Stimulated activated effector memory CD8-positive, alpha-beta T cell treated with anti-CD3 and anti-CD28 coated beads, Interleukin-12 subunit alpha, Interleukin-12 subunit beta, amount 100 ng/mL, for 72 hours (primary cell): ENCODE results near the gene TMEM80.
"Not testable (repeated sequence)": the region's sequence is repeated elsewhere in the genome, so short reads cannot be mapped to it uniquely, and the experiment has no call there.

ENCODE experiments used
- ATAC-seq: fragments of 150-1000 bp; cut with Tn5 transposase; 2 replicates; pipeline ENCODE4 v1.10.0; 2021
- DNase-seq, 2 donors: peaks; one replicate each; pipeline ENCODE4 v3.0.0; 2021 to 2022; ENCODE audit warnings: low spot score in 2 of 2
- H3K27ac Mint-ChIP-seq: one replicate; pipeline ENCODE4 v1.8.0; 2022; ENCODE audit warnings: mild to moderate bottlenecking, mixed read lengths
- H3K36me3 Mint-ChIP-seq: one replicate; pipeline ENCODE4 v1.8.0; 2022; ENCODE audit warnings: mild to moderate bottlenecking, mixed read lengths
- H3K4me1 Mint-ChIP-seq: one replicate; pipeline ENCODE4 v1.8.0; 2022; ENCODE audit warnings: mixed read lengths
- H3K4me3 Mint-ChIP-seq: one replicate; pipeline ENCODE4 v1.8.0; 2022; ENCODE audit warnings: mild to moderate bottlenecking, mixed read lengths
- H3K9me3 Mint-ChIP-seq: one replicate; pipeline ENCODE4 v1.8.0; 2022; ENCODE audit warnings: mixed read lengths

Gene TMEM80

DNA sequence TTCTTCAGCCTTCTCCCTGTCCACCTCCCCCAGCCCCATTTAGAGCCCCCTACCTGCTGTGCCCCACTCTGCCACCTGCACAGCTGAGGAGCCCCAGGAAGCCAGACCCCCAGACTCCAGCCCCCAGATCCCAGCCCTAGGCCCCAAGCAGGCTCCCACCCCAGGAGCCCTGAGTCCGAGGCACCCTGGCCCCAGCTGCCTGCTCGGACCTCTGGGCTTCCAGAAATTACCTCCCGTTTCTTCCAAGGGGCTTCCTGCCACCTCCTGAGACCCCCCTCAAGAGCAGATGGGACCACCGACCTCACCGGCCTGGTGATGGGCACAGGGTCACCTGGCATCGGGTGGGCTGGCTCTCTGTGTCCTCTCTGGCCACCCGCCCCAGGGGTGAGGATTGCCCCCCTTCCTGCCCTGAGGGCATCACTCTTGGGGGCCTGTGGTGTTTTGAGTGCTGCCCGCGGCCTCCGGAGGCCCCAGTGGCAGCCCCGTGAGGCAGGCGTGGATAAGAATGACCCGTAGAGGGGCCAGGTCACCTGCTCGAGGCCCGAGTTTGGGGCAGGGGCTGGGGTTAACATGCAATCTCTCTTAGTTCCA is 33.4 kb downstream of the TMEM80 start:
- Mint-ChIP-seq H3K4me3 (no peak overlapping the region), H3K27ac (no peak overlapping the region), H3K4me1 (peaks cover 14% of the 10 kb centered on the region), H3K36me3 (no peaks in the 10 kb centered on the region), H3K9me3 (no peaks in the 10 kb centered on the region)
- no peak for DNase-seq
- ATAC-seq, result no peak

DNA sequence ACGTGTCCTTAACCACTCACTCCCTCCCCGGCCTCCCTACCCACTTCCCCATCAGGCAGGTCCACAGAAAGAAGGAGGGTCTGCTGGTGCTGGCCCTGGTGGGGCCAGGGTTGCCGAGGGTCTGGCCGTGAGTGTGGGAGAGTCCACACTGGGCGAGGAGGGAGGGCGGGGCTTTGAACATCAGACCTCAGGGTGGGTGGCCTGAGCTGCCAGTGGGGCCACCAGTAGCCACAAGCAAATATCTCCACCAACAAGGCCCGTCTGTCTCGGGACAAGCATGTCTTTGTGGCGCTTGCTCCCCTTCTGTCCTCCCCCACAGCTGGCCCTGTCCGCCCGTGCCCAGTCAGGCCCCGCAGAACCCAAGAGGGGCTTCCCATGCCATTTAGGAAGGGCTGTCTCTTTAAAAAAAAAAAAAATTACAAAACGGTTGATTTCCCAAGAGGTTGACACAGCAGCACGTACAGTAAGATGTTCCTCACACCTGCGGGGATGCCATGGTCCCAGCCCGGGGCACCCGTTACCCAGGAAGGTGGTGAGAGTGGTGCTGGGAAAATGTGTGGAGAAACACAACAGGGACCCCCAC is 34.0 kb downstream of the TMEM80 start:
- ATAC-seq, result no peak
- H3K4me1 Mint-ChIP-seq, result peaks cover 11% of the 10 kb centered on the region
- DNase-seq, result no peak
- no peaks in the 10 kb centered on the region for H3K9me3 Mint-ChIP-seq
- no peaks in the 10 kb centered on the region for H3K36me3 Mint-ChIP-seq
- H3K4me3 Mint-ChIP-seq, result no peak overlapping the region
- no peak overlapping the region for H3K27ac Mint-ChIP-seq

DNA sequence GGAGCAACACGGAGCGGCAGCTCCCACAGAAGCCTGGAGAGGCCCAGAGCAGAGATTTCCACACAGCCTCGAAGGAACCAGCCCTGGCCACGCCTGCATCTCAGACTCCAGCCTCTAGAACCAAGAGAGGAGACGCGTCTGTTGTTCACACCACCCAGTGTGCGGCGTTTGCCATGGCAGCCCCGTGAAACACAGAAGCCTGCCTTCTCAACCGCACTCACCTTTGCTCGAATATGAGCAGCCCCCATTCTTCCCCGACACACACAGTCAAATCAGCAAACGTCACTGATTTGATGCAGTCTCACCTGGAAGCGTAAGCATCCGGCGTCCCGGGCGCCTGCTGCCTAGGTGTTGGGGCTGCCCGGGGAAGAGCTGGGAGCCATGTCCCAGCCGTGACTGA is 37.5 kb downstream of the TMEM80 start:
- H3K4me3 Mint-ChIP-seq, result no peak overlapping the region
- ATAC-seq, result no peak
- H3K9me3 Mint-ChIP-seq, result no peaks in the 10 kb centered on the region
- H3K36me3 Mint-ChIP-seq, result no peaks in the 10 kb centered on the region
- DNase-seq, result no peak
- no peaks in the 10 kb centered on the region for H3K4me1 Mint-ChIP-seq
- no peak overlapping the region for H3K27ac Mint-ChIP-seq

DNA sequence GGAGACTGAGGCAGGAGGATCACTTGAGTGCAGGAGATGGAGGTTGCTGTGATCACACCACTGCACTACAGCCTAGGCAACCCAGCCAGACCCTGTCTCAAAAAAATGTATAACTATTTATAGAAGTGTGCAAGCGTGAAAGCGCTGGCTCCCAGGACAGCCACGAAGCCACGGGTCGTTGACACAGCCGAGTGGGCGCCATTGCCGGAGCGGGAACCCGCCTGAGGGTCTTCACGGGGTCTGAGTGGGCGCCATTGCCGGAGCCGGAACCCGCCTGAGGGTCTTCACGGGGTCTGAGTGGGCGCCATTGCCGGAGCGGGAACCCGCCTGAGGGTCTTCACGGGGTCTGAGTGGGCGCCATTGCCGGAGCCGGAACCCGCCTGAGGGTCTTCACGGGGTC is 38.9 kb downstream of the TMEM80 start:
- H3K9me3 Mint-ChIP-seq, DNase-seq, ATAC-seq, H3K36me3 Mint-ChIP-seq, H3K4me1 Mint-ChIP-seq, H3K4me3 Mint-ChIP-seq, H3K27ac Mint-ChIP-seq: not testable (repeated sequence)

DNA sequence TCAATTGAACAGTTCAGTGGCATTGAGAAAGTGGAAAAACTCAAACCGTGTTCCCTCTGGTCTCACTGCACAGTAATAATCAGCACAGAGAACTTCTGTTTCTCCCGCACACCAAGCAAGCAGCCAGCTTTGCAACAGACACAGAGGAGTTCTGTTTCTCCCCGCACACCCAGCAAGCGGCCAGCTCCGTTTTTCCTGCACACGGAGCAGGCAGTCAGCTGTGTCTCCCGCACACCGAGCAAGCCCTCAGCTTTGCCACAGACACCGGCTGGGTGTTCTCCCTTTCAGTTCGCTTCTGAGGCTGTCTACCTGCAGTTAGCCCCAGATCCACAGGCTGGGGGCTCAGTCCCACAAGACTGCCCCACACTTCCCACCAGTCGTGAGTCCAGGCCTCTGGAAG is 41.8 kb downstream of the TMEM80 start:
- Mint-ChIP-seq H3K36me3 (no peaks in the 10 kb centered on the region), H3K27ac (no peak overlapping the region), H3K9me3 (no peaks in the 10 kb centered on the region), H3K4me1 (no peaks in the 10 kb centered on the region), H3K4me3 (no peak overlapping the region)
- ATAC-seq, result peak; percentile 42
- no peak for DNase-seq

DNA sequence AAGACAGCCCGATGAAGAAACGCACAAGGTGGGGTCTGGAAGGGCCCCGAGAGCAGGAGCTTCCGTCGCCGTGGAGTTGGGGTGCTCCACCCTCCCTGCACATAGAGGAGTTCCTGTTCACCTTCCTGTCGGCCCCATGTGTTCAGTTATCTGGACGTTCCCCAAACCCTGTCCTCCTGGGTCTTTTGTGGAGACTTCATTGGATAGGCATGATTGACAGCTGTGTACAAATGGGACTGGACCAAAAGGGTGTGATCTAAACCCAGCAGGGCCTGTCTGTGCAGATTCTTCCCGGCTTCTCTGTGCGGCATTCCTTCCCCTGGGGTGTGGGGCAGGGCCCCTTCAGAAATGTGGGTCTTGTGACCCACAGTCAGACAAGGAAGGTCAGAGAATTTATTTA is 42.3 kb downstream of the TMEM80 start:
- not testable (repeated sequence) for H3K4me1 Mint-ChIP-seq, H3K4me3 Mint-ChIP-seq, H3K36me3 Mint-ChIP-seq, H3K9me3 Mint-ChIP-seq, H3K27ac Mint-ChIP-seq, DNase-seq
- ATAC-seq, result peak; percentile 42

DNA sequence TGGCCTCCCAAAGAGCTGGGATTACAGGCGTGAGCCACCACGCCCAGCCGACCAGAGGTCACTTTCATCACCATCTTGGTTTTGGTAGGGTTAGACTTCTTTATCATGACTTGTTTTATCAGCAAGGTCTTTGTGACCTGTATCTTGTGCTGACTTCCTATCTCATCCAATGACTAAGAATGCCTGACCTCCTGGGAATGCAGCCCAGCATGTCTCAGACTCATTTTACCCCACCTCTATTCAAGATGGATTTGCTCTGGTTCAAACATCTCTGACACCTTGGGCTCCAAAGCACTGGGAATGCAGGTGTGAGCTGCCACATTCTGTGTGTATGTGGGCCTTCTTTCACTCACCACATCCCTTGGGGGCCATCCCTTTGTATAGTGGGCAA is 46.5 kb downstream of the TMEM80 start:
- H3K36me3 Mint-ChIP-seq, result no peaks in the 10 kb centered on the region
- H3K4me3 Mint-ChIP-seq, result no peak overlapping the region
- peaks cover 5% of the 10 kb centered on the region for H3K4me1 Mint-ChIP-seq
- H3K9me3 Mint-ChIP-seq, result no peaks in the 10 kb centered on the region
- ATAC-seq, result no peak
- DNase-seq, result no peak
- H3K27ac Mint-ChIP-seq, result no peak overlapping the region

DNA sequence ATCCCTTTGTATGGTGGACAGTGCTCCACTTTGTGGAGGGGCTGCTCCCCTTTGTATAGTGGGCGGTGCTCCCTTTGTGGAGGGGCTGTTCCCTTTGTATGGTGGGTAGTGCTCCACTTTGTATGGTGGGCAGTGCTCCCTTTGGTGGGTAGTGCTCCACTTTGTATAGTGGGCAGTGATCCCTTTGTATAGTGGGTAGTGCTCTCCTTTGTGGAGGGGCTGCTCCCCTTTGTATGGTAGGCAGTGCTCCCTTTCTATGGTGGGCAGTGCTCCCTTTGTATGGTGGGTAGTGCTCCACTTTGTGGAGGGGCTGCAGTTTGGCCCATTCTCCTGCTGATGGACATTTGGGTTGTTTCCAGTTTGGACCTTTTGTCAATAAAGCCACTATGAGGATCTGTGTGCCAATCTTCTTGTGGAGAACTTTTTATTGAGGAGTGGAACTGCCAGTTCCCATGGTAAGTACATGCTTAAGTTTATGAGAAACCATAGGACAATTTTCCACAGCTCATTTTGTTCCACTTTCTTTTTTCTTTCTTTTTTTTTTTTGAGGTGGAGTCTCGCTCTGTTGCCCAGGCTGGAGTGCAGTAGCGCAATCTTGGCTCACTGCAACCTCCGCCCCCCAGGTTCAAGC is 47.1 kb downstream of the TMEM80 start:
- Mint-ChIP-seq H3K4me1 (peaks cover 5% of the 10 kb centered on the region), H3K27ac (no peak overlapping the region)

DNA sequence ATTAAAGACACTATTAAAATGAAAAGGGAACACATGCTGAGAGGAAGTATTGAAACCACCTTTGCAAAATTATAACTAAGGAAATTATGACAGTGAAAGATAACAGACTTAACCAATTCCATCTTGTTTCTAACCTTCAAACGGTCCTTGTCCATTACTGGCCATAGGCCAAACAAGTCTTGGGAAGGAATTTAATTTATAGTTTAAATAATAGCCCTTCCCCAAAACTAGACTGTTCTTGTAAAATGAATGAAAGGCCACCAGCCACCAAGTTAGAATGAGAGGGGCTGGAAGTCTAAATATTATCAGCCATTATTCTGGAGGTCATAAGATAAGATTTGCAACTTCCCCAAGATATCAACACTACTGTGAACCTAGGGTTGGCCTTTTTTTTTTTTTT is 49.8 kb downstream of the TMEM80 start:
- DNase-seq (no peak), ATAC-seq (no peak)
- H3K27ac Mint-ChIP-seq, result no peak overlapping the region
- H3K4me1 Mint-ChIP-seq, result peaks cover 17% of the 10 kb centered on the region
- no peak overlapping the region for H3K4me3 Mint-ChIP-seq
- peaks cover 5% of the 10 kb centered on the region for H3K36me3 Mint-ChIP-seq
- H3K9me3 Mint-ChIP-seq, result no peaks in the 10 kb centered on the region

More for the DNA sequence above, 47.1 kb downstream of the TMEM80 start:
- Mint-ChIP-seq H3K4me3 (no peak overlapping the region), H3K9me3 (no peaks in the 10 kb centered on the region), H3K36me3 (no peaks in the 10 kb centered on the region)
- no peak for ATAC-seq
- no peak for DNase-seq

DNA sequence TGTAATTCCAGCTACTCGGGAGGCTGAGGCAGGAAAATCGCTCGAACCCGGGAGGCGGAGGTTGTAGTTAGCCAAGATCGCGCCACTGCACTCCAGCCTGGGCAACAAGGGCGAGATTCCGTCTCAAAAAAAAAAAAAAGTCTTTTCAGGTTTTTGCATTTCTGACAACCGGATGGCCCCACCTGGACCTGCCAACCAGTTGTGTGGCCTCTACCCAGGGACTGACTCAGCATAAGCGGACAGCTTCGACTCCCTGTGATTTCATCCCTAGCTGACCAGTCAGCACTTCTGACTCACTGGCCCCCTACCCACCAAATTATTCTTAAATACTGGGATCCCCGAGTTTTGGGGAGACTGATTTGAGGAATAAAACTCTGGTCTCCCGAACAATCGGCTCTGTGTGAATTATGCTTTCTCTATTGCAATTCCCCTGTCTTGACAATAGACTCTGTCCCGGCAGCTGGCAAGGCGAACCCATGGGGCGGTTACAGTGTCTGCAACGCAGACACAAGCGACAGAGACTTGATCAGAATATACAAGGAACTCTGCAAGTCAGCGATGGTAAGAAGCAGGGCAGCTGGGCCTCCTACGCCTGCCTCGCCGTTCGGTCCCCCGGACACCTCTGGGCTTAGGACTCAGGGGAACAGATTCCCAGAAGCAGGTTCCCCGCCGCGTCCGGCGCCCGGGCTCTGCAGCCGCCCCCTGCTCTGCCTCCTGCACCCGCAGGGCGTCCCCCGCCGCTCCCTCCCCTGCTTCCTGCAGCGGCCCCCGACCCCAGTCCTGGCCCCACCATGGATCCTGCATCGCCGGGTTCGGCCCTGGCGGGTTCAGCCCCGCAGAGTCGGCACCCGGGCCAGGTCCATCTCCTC is 50.9 kb downstream of the TMEM80 start:
- ATAC-seq (peak; percentile 59), DNase-seq (peak in 1 of 2 donors; percentile 52)
- H3K36me3 Mint-ChIP-seq, result peaks cover 6% of the 10 kb centered on the region
- H3K27ac Mint-ChIP-seq, result peak overlapping the region; percentile 69
- no peaks in the 10 kb centered on the region for H3K9me3 Mint-ChIP-seq
- H3K4me1 Mint-ChIP-seq, result peaks cover 17% of the 10 kb centered on the region
- H3K4me3 Mint-ChIP-seq, result peak overlapping the region; percentile 77

DNA sequence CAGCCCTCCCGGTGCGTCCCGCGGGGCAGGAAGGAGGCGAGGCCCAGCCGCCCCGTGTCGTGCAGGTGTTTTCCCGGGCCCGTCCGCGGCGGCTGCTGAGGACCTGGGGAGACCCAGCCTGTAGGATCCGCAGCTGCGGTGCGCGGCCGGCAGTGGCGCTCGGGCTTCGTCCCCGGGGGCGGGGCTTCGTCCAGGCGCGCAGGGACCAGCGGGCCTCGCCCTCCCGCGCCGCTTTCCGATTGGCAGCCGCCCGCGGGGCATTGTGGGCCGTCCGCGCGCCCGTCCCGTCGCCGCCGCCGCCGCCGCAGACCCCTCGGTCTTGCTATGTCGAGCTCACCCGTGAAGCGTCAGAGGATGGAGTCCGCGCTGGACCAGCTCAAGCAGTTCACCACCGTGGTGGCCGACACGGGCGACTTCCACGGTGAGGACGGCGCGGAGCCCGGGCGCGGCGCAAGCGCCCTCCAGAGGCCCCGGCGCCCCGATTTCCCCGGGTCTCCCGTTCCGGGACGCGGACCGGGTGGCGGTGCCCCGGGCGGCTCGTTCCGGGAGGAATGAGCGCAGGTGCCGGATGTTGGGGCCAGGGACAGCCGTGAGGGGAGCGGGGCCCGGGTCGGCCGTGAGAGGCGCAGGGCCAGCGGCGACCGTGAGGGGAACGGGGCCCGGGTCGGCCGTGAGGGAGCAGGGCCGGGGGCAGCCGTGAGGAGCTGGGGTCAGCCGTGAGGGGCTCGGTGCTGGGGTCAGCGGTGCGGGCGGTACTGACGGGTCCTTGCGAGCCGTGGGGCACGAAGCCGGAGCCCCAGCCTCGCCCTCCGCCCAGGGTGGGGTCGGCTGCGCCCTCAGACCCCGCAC is 51.8 kb downstream of the TMEM80 start, which contains the start of gene TALDO1:
TALDO1 (plus strand) TSS at position 307 of the 849 bp plus-strand sequence; CDS start at position 325, 18 bp downstream.
- peak within 1 kb of the TSS; percentile 80 for H3K27ac Mint-ChIP-seq
- H3K36me3 Mint-ChIP-seq, result peaks cover 12% of the 10 kb centered on the region
- ATAC-seq (peak; percentile 95), DNase-seq (peak; percentile 87 to 94)
- H3K4me1 Mint-ChIP-seq, result peaks cover 17% of the 10 kb centered on the region
- H3K9me3 Mint-ChIP-seq, result no peaks in the 10 kb centered on the region
- H3K4me3 Mint-ChIP-seq, result peak within 1 kb of the TSS; percentile 77

DNA sequence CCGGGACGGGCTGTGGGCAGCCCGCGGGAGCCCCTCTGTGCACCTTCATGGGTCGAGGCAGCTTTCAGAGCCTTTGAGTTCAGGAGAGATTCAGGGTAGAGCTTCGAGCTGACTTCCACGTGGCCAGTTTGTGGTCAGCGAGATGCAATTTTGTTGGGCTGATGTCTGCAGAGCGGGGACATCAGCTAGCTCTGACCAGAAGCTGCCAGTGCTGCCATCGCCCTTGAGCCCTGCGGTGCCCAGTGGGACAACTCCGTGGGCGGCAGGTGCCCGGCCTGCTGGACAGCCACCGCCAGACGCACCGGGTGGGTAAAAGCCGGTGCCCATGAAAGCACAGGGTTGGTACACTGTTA is 52.4 kb downstream of the TMEM80 start:
- no peak for DNase-seq
- peak overlapping the region; percentile 80 for H3K27ac Mint-ChIP-seq

DNA sequence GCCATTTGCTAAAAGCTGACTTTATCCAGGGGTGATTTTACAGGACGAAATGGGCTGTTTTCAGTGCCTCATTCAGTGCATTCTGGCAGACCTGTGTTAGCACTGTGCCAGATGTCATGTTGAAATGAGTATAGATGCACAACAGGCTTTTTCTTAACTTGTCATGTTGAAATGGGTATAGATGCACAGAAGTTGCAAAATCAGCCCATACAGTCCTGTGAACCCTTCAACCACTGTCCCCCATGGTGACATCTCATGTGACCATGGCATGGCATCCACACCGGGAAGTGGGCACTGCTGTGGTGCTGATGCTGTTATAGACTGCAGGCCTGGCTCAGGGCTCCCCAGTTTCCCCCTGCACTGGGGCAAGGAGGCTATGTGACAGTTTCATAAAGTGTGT is 54.1 kb downstream of the TMEM80 start:
- Mint-ChIP-seq H3K4me1 (peaks cover 17% of the 10 kb centered on the region), H3K36me3 (peaks cover 25% of the 10 kb centered on the region), H3K4me3 (no peak overlapping the region), H3K27ac (peak overlapping the region; percentile 43), H3K9me3 (no peaks in the 10 kb centered on the region)
- DNase-seq (no peak), ATAC-seq (no peak)

More for the DNA sequence above, 52.4 kb downstream of the TMEM80 start:
- H3K4me3 Mint-ChIP-seq, result peak overlapping the region; percentile 77
- peaks cover 18% of the 10 kb centered on the region for H3K36me3 Mint-ChIP-seq
- ATAC-seq, result peak; percentile 1
- peaks cover 17% of the 10 kb centered on the region for H3K4me1 Mint-ChIP-seq
- no peaks in the 10 kb centered on the region for H3K9me3 Mint-ChIP-seq
